ENCODE results near the gene MESP2. TPM values are rescaled to one million over a fixed set of nuclear protein-coding genes. Genes with fewer than 3 reads are reported as not detected.

Gene MESP2
- total and polyA plus RNA-seq, 2 of the 8 experiments (the other 6 are each of a cell fraction or from before 2014, with no cell fraction given) = 0.35 to 0.80 TPM

- TF ChIP-seq CTCF (IDR thresholded peaks at IDR 0.05; ENCODE audit: control extremely low read depth in 1 of 3, insufficient read depth in 1 of 3, low read depth in 1 of 3, low read length in 3 of 3) (no peak), RAD21 (IDR thresholded peaks at IDR 0.05 in 1 of 2, conservative IDR thresholded peaks at IDR 0.05 in 1 of 2; ENCODE audit: low read depth in 2 of 2, low read length in 2 of 2) (no peak)
- TF ChIP-seq, protein P1, sequence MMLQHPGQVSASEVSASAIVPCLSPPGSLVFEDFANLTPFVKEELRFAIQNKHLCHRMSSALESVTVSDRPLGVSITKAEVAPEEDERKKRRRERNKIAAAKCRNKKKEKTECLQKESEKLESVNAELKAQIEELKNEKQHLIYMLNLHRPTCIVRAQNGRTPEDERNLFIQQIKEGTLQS (IDR thresholded peaks at IDR 0.05; ENCODE audit: insufficient read depth, low read depth, low read length) = no peak
These were observed 32.2 kb downstream of the MESP2 start (continued) for GRCh38 chr15:89808160-89808870.
